ENCODE data around the gene CHSY3.

CHSY3 gene

GRCh38 chr5:129951039-129951438 is 46.8 kb downstream of the CHSY3 start:
- no peak for DNase-seq

DNA sequence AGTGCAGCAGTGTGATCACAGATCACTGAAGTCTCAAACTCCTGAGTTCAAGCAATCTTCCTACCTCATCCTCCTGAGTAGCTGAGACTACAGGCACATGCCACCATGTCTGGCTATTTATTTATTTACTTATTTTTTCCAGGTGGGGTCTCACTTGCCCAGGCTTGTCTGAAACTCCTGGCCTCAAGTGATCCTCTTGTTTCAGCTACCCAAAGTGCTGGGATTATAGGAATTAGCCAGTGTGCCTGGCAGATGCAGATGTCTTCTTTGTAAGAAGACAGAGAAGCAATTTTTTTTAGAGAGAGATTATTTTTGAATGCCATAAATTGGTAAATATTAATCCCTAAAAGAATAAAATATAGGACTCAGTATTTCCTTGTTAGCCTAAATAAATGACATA is 54.3 kb downstream of the CHSY3 start:
- no peak for DNase-seq

DNA sequence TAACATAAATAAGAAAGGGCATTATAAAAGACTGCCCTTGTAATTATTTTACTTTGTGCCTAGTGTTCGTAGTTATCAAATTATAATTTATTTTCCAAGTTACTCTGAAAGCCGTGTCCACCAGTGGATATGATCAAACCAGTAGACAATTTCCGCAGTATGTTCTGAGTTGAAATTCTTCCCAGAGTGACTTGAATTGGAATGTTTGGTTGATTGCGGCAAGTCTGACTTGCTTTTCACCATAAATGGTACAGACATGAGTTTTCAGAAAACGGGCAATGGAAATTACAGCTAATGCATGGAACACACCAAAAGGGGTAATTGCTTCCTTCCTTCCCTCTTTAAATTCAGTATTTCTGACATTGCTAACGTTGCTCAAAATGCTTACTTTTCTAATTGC is 56.6 kb downstream of the CHSY3 start:
- no peak for DNase-seq

DNA sequence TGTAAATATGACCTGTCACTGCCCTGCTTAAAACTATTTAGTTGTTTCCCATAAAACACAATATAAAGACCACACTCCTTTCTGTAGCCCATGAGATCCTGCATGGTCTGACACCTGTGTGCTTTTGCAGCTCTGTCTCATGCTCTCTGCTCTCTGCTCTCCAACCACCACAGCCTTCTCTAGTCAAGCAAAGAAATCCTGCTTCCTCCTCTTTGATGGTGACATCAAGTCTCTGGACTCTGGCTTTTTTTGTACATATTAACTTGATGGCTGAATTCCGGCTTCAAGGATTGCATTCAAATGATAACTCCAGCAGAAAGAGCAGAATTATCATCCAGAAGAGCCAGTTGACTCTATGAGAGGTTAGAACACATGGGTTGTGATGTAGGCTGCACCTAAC is 58.2 kb downstream of the CHSY3 start:
- no peak for DNase-seq

GRCh38 chr5:129963359-129963758 is 59.1 kb downstream of the CHSY3 start:
- DNase-seq = no peak

GRCh38 chr5:129966071-129966470 is 61.8 kb downstream of the CHSY3 start:
- DNase-seq = no peak

DNA sequence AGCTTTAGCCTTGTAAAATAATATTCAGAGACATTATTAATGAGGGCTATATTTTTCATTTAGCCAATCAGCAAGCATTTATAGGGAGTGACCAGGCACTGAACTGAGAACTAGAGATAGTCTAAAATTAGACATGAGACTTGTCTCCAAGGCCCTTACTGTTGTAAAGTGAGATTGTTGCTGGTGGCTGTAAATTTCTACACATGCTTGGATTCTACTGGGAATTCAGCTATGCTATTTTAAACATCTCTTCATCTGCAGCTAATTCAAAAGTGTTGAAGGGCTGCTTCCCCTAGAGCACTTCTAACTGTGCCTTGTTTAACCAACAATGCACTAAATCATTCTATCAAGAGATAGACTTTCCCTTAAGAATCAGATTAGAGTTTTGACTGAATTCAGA is 67.4 kb downstream of the CHSY3 start:
- DNase-seq = no peak

DNA sequence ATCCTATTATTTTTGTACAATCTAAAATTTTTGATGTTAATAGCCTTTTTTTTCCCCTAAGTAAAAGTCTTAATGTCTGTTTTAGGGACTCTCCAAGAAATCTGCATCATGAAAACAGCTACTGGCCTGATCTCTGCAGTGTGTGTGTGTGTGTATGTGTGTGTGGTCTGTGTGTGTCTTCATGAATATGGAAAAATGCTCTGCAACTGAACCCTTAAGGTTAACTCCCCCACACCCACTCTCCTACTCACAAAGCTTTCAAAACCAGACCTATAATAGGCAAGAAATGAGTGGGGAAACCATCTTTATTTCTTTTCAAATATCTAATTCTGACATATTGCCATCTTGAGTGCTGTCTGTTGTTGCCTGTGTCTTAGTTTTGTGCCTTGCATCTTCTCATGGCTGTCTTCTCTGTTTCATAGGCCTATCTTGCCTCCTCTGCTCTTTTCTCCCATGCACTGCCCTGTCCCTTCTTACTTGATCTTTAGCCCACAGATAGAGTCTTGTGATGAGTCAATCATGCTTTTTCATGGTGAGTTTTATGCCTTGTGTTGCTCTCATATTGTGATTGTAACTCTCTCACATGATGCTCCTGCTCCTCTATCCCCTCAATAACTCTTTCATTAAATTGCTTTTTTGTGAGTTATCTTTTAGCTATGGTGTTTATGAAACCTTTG is 68.3 kb downstream of the CHSY3 start:
- no peak for DNase-seq

DNA sequence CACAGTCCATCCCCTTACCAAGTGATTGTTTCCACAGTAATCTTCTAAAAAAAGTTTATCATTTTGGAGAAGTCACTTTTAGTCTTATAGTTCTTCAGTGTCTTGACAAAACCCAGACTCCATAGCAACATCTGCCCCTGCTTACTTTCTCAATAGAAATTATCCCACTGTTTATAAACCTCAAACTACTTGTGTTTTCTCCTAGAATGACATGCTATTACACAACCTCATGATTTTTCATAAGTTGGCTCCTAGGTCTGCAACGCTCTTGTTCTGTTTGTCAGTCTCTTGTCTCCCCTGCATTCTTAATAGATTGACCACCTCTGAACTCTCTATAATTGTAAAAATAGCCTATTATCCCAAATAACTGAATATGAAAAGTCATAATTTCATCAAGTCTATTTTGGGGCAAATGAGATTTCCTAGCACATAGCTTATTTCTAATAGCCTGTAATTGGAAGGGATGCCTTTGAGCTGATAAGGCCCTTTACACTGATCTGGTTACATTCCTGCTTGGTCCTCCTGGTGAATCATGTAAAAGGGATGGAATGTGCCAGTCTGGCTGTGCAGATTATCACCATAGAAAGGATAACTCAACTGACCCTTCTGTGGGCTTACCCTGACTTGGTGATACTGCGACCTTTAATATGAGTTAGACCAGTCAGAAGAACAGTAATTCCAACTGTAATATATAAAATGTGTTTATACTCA is 69.6 kb downstream of the CHSY3 start:
- no peak for DNase-seq

- DNase-seq = no peak
Measured at GRCh38 chr5:129977810-129978209, 73.5 kb downstream of the CHSY3 start.

DNA sequence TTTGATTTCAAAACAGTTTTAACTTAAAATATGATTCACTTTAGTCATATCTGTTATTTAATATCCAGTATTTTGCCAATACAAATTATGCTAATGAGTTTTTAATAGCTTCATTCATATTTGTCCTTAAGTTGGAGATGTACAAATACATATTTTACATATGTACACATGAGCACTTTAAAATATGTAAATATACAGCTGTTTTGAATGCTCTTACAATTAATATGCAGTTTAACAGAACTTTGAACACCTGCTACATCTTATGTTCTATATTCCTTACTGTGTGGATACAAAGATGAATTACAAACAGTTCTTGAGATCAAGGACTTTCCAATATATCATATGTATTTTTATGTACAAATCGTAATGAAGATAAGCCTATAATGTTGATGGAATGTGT is 74.0 kb downstream of the CHSY3 start:
- DNase-seq = no peak

DNA sequence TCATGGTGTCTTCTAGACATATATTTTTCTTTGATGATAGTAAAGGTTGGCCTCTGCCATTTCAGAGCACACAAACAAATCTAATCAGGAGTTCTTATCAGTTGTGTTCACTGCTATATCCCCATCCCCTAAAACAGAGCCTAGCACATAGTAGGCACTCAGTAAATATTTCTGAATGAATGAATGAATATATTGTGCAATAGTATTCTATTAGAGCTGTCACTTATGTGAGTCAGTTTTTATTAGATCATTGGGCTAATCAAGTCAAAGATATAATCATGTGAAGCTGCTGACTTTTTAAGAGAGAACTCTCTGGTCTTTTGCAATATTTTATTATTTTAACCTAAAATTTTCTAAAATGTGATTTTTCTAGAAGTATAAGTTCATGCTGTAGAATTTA is 84.2 kb downstream of the CHSY3 start:
- no peak for DNase-seq

DNA sequence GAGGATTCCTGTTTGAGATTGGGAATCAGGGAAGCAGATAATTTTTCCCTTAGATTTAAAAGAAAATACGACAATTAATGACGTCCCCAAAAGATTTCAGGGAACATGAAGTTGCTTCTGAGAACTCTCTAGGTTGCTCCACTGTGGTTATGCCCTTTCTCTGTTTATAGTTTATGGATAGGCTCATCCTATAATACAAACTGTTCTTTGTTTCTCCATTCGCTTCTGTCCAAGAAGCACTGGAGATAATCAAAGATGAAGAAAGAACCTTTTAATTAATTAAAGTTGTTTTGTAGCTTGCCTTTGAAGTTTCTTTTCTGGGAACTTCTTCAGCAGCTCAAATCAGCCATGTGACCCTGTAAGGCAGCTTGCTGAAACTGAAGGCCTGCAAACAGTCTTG is 87.5 kb downstream of the CHSY3 start:
- no peak for DNase-seq

GRCh38 chr5:129996896-129997295 is 92.6 kb downstream of the CHSY3 start:
- no peak for DNase-seq

GRCh38 chr5:130000460-130000859 is 96.2 kb downstream of the CHSY3 start:
- no peak for DNase-seq

- DNase-seq = no peak
Measured at GRCh38 chr5:130002183-130002582, 97.9 kb downstream of the CHSY3 start.

- DNase-seq = no peak
Measured at GRCh38 chr5:130002876-130003275, 98.6 kb downstream of the CHSY3 start.

DNA sequence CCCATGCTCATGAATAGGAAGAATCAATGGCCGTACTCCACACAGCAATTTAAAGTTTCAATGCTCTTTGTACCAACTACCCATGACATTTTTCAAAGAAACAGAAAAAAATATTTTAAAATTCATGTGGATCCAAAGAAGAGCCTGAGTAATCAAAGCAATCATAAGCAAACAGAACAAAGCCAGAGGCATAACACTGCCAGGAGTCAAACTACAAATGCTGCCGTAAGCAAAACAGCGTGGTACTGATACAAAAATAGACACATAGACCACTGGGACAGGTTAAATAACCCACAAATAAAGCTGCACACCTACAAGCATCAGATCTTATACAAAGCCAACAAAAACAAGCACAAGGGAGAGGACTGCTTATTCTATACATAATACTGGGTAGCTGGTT is 107.7 kb downstream of the CHSY3 start:
- DNase-seq = no peak

DNA sequence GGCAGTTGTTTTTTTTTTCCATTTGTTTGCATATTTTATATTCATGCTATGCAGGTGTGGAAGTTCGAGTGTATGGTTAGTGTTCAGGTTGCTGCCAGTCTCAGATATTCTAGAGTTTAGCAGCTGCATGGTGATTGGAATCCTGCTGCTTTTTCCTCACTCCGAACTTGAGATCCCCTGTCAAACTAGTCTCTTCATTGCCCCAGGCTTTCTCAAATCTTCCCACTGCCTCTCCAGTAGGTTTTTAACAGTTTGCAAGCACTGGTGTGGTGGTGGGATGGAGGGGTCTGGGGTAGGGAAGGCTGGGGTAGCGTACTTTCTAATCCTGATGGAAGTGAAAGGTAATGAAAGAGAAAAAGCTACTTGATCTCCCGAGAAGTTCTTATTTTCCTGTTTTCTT is 112.9 kb downstream of the CHSY3 start:
- no peak for DNase-seq

GRCh38 chr5:130018641-130019040 is 114.4 kb downstream of the CHSY3 start:
- DNase-seq = no peak

- no peak for DNase-seq
Measured at GRCh38 chr5:130021000-130021399, 116.7 kb downstream of the CHSY3 start.

DNA sequence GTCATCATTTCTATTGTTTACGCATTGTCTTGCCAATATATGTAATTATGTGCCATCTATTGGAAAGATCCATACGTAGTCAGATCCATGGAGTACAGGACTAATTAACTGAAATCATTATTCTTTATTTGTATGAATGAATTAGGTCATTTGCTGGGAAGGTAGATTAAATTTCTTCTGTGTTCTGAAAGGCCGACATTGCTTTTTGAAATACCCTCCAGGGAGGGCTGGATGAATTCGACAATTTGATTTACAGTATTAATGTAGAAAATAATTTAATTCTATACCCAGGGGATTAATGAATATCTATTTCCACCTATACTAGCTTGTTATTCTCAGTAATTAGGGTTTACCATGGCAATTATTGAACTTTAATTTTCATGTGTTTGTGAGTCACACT is 117.6 kb downstream of the CHSY3 start:
- no peak for DNase-seq

- DNase-seq = no peak
Measured at GRCh38 chr5:130023604-130024003, 119.3 kb downstream of the CHSY3 start.

- no peak for DNase-seq
Measured at GRCh38 chr5:130024006-130024405, 119.7 kb downstream of the CHSY3 start.

DNA sequence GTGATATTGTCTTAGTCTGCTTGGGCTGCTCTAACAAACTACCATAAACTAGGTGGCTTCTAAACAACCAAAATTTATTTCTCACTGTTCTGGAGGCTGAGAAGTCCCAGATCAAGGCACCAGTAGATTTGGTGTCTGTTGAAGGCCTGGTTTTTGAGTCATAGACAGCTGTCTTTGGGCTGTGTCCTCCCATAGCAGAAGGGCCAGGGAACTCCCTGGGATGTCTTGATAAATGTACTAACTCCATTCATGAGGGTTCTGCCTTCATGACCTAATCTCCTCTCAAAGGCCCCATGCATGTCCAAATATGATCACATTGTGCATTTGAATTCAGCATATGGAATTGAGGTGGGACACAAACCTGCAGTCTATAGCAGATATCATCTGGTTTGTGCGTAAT is 121.2 kb downstream of the CHSY3 start:
- no peak for DNase-seq
